ENCODE measurements around the gene WDR73.

- TF ChIP-seq EZH2 (IDR thresholded peaks at IDR 0.05) (no peak), POLR2AphosphoS5 (IDR thresholded peaks at IDR 0.05; ENCODE audit: borderline replicate concordance, low read depth, low read length) (no peak)
These were observed 36.3 kb upstream of the WDR73 start for GRCh38 chr15:84690342-84690741.
